ENCODE results near the gene XYLB. TPM values are rescaled to one million over a fixed set of nuclear protein-coding genes. Genes with fewer than 3 reads are reported as not detected.

Gene XYLB
- total and polyA plus RNA-seq, 5 donors = 0.37 to 1.3 (median 0.65) TPM

GRCh38 chr3:38379201-38379770 lies 32.7 kb downstream of the XYLB start:
- WGBS = 80% methylated on average over 7 of the region's 7 CpGs
- DNase-seq = no peak
- Histone ChIP-seq H3K27me3 (ENCODE audit: control insufficient read depth, insufficient read depth) (no peaks in the 10 kb centered on the region), H3K4me1 (ENCODE audit: control insufficient read depth, insufficient read depth, low read length) (no peaks in the 10 kb centered on the region), H3K9me3 (ENCODE audit: control insufficient read depth, low read length) (no peaks in the 10 kb centered on the region), H3K27ac (ENCODE audit: low read length) (no peak overlapping the region), H3K4me3 (ENCODE audit: low read length) (no peak overlapping the region)
- intact Hi-C loops (cut with DNase I) = no loop called here
- ATAC-seq = no peak

GRCh38 chr3:38382506-38383080 lies 36.0 kb downstream of the XYLB start:
- H3K4me3 ChIP-seq (ENCODE audit: low read length) = no peak overlapping the region
- WGBS = 88% methylated on average over 7 of the region's 7 CpGs

GRCh38 chr3:38383156-38383875 lies 36.7 kb downstream of the XYLB start:
- H3K27ac ChIP-seq (ENCODE audit: low read length) = no peak overlapping the region
- no peak overlapping the region for H3K4me3 ChIP-seq (ENCODE audit: low read length)
- H3K9me3 ChIP-seq (ENCODE audit: control insufficient read depth, low read length) = peaks cover 2% of the 10 kb centered on the region
- no peaks in the 10 kb centered on the region for H3K4me1 ChIP-seq (ENCODE audit: control insufficient read depth, insufficient read depth, low read length)
- no peak for DNase-seq
- ATAC-seq = no peak
- WGBS = 92% methylated on average over 8 of the region's 8 CpGs
- intact Hi-C loops (cut with DNase I) = no loop called here
- H3K27me3 ChIP-seq (ENCODE audit: control insufficient read depth, insufficient read depth) = no peaks in the 10 kb centered on the region

More at GRCh38 chr3:38382506-38383080, 36.0 kb downstream of the XYLB start:
- intact Hi-C loops (cut with DNase I) = no loop called here
- Histone ChIP-seq H3K9me3 (ENCODE audit: control insufficient read depth, low read length) (peaks cover 2% of the 10 kb centered on the region), H3K4me1 (ENCODE audit: control insufficient read depth, insufficient read depth, low read length) (no peaks in the 10 kb centered on the region), H3K27ac (ENCODE audit: low read length) (no peak overlapping the region), H3K27me3 (ENCODE audit: control insufficient read depth, insufficient read depth) (no peaks in the 10 kb centered on the region)
- ATAC-seq = no peak
- DNase-seq = no peak

GRCh38 chr3:38386992-38387750 lies 40.6 kb downstream of the XYLB start:
- no peak overlapping the region for H3K4me3 ChIP-seq (ENCODE audit: low read length)
- no peaks in the 10 kb centered on the region for H3K4me1 ChIP-seq (ENCODE audit: control insufficient read depth, insufficient read depth, low read length)
- WGBS = 97% methylated on average over 5 of the region's 5 CpGs
- intact Hi-C loops (cut with DNase I) = no loop called here
- H3K27ac ChIP-seq (ENCODE audit: low read length) = no peak overlapping the region
- ATAC-seq = no peak
- no peaks in the 10 kb centered on the region for H3K27me3 ChIP-seq (ENCODE audit: control insufficient read depth, insufficient read depth)
- peaks cover 2% of the 10 kb centered on the region for H3K9me3 ChIP-seq (ENCODE audit: control insufficient read depth, low read length)
- no peak for DNase-seq

- Histone ChIP-seq H3K9me3 (ENCODE audit: control insufficient read depth, low read length) (peaks cover 2% of the 10 kb centered on the region), H3K4me3 (ENCODE audit: low read length) (no peak overlapping the region), H3K4me1 (ENCODE audit: control insufficient read depth, insufficient read depth, low read length) (no peaks in the 10 kb centered on the region), H3K27me3 (ENCODE audit: control insufficient read depth, insufficient read depth) (no peaks in the 10 kb centered on the region), H3K27ac (ENCODE audit: low read length) (no peak overlapping the region)
- DNase-seq (no peak), ATAC-seq (no peak)
- 98% methylated on average over 5 of the region's 5 CpGs for WGBS
- intact Hi-C loops (cut with DNase I) = no loop called here
Measured at GRCh38 chr3:38387862-38388261, 41.3 kb downstream of the XYLB start.

- H3K27me3 ChIP-seq (ENCODE audit: control insufficient read depth, insufficient read depth) = no peaks in the 10 kb centered on the region
- intact Hi-C loops (cut with DNase I) = no loop called here
- H3K4me3 ChIP-seq (ENCODE audit: low read length) = no peak overlapping the region
- DNase-seq = no peak
- H3K9me3 ChIP-seq (ENCODE audit: control insufficient read depth, low read length) = no peaks in the 10 kb centered on the region
- H3K27ac ChIP-seq (ENCODE audit: low read length) = no peak overlapping the region
- no peaks in the 10 kb centered on the region for H3K4me1 ChIP-seq (ENCODE audit: control insufficient read depth, insufficient read depth, low read length)
- no peak for ATAC-seq
- 100% methylated on average over 1 of the region's 1 CpG for WGBS
Measured at GRCh38 chr3:38392604-38393163, 46.1 kb downstream of the XYLB start.

GRCh38 chr3:38396239-38396638 lies 49.7 kb downstream of the XYLB start:
- no peak for ATAC-seq
- no peaks in the 10 kb centered on the region for H3K9me3 ChIP-seq (ENCODE audit: control insufficient read depth, low read length)
- H3K27ac ChIP-seq (ENCODE audit: low read length) = no peak overlapping the region
- no peaks in the 10 kb centered on the region for H3K4me1 ChIP-seq (ENCODE audit: control insufficient read depth, insufficient read depth, low read length)
- intact Hi-C loops (cut with DNase I) = no loop called here
- no peak overlapping the region for H3K4me3 ChIP-seq (ENCODE audit: low read length)
- H3K27me3 ChIP-seq (ENCODE audit: control insufficient read depth, insufficient read depth) = no peaks in the 10 kb centered on the region
- no peak for DNase-seq
- 96% methylated on average over 2 of the region's 2 CpGs for WGBS

- Histone ChIP-seq H3K27ac (ENCODE audit: low read length) (no peak overlapping the region), H3K4me1 (ENCODE audit: control insufficient read depth, insufficient read depth, low read length) (no peaks in the 10 kb centered on the region), H3K4me3 (ENCODE audit: low read length) (no peak overlapping the region), H3K27me3 (ENCODE audit: control insufficient read depth, insufficient read depth) (no peaks in the 10 kb centered on the region), H3K9me3 (ENCODE audit: control insufficient read depth, low read length) (no peaks in the 10 kb centered on the region)
- intact Hi-C loops (cut with DNase I) = no loop called here
- DNase-seq = no peak
- WGBS = 95% methylated on average over 5 of the region's 5 CpGs
- no peak for ATAC-seq
Measured at GRCh38 chr3:38396861-38397260, 50.3 kb downstream of the XYLB start.

GRCh38 chr3:38397320-38397719 lies 50.7 kb downstream of the XYLB start:
- intact Hi-C loops (cut with DNase I) = no loop called here
- ATAC-seq (peak in 1 of 2 donors; percentile 57), DNase-seq (peak in 1 of 3 donors; percentile 63)
- Histone ChIP-seq H3K9me3 (ENCODE audit: control insufficient read depth, low read length) (no peaks in the 10 kb centered on the region), H3K27ac (ENCODE audit: low read length) (no peak overlapping the region), H3K4me3 (ENCODE audit: low read length) (no peak overlapping the region), H3K27me3 (ENCODE audit: control insufficient read depth, insufficient read depth) (no peaks in the 10 kb centered on the region), H3K4me1 (ENCODE audit: control insufficient read depth, insufficient read depth, low read length) (no peaks in the 10 kb centered on the region)
- 46% methylated on average over 5 of the region's 5 CpGs for WGBS

- intact Hi-C loops (cut with DNase I) = no loop called here
Measured at GRCh38 chr3:38401246-38401962, 54.8 kb downstream of the XYLB start.

More at GRCh38 chr3:38401246-38401962, 54.8 kb downstream of the XYLB start:
- DNase-seq (no peak), ATAC-seq (no peak)
- Histone ChIP-seq H3K4me3 (ENCODE audit: low read length) (no peak overlapping the region), H3K27ac (ENCODE audit: low read length) (no peak overlapping the region), H3K27me3 (ENCODE audit: control insufficient read depth, insufficient read depth) (no peaks in the 10 kb centered on the region), H3K9me3 (ENCODE audit: control insufficient read depth, low read length) (no peaks in the 10 kb centered on the region), H3K4me1 (ENCODE audit: control insufficient read depth, insufficient read depth, low read length) (no peaks in the 10 kb centered on the region)
- 65% methylated on average over 4 of the region's 4 CpGs for WGBS
